Liver (tissue), 9 donors: ENCODE data around the gene TPK1. TPM values are rescaled to one million over a fixed set of nuclear protein-coding genes. Genes with fewer than 3 reads are reported as not detected.

ENCODE experiments used
- DNase-seq: peaks from one replicate; pipeline ENCODE4 v3.0.0-alpha.2; 2017; ENCODE audit warnings: low spot score
- H3K27ac ChIP-seq, 2 donors: one replicate each; pipeline ENCODE4 v1.7.0; 2013; ENCODE audit warnings: inconsistent platforms in 2 of 2, low read length in 2 of 2, control low read depth in 1 of 2, low read depth in 1 of 2, mild to moderate bottlenecking in 1 of 2
- H3K27me3 ChIP-seq, 4 donors: one replicate each; pipeline versions ENCODE4 v1.6.1 to v1.7.0; 2013; ENCODE audit warnings: low read length in 3 of 4, inconsistent platforms in 1 of 4, mild to moderate bottlenecking in 1 of 4, moderate library complexity in 1 of 4; ENCODE audit not compliant: control insufficient read depth in 4 of 4, insufficient read depth in 4 of 4
- H3K36me3 ChIP-seq, 4 donors: one replicate each; pipeline versions ENCODE4 v1.6.1 to v1.7.0; 2013; ENCODE audit warnings: low read length in 3 of 4, mild to moderate bottlenecking in 3 of 4, low read depth in 1 of 4, moderate library complexity in 1 of 4; ENCODE audit not compliant: control insufficient read depth in 4 of 4, insufficient read depth in 3 of 4
- H3K4me1 ChIP-seq, 4 donors: one replicate each; pipeline versions ENCODE4 v1.6.1 to v1.7.0; 2013; ENCODE audit warnings: low read length in 3 of 4, mild to moderate bottlenecking in 3 of 4, moderate library complexity in 1 of 4; ENCODE audit not compliant: control insufficient read depth in 4 of 4, insufficient read depth in 4 of 4
- H3K4me3 ChIP-seq, 3 donors: one replicate each; pipeline versions ENCODE4 v1.6.1 to v1.7.0; 2013; ENCODE audit warnings: low read length in 3 of 3, control low read depth in 1 of 3, low read depth in 1 of 3, mild to moderate bottlenecking in 1 of 3
- H3K9ac ChIP-seq, 2 donors: one replicate each; pipeline ENCODE4 v1.7.0; 2013; ENCODE audit warnings: low read length in 2 of 2, mild to moderate bottlenecking in 2 of 2, moderate library complexity in 2 of 2, control low read depth in 1 of 2, low read depth in 1 of 2
- H3K9me3 ChIP-seq, 4 donors: one replicate each; pipeline versions ENCODE4 v1.6.1 to v1.7.0; 2013; ENCODE audit warnings: low read length in 3 of 4; ENCODE audit not compliant: control insufficient read depth in 4 of 4
- EGR1 ChIP-seq, 2 donors: IDR thresholded peaks; 2 replicates each; pipeline ENCODE4 v1.6.1; 2016 to 2018; ENCODE audit warnings: antibody characterized with exemption in 2 of 2, low read depth in 2 of 2
- FOXA1 ChIP-seq: IDR thresholded peaks from 2 replicates; pipeline ENCODE4 v1.6.1; 2016; ENCODE audit warnings: antibody characterized with exemption
- FOXA2 ChIP-seq: IDR thresholded peaks from 2 replicates; pipeline ENCODE4 v1.6.1; 2016; ENCODE audit warnings: antibody characterized with exemption
- GABPA ChIP-seq, 2 donors: IDR thresholded peaks in 1 of 2; conservative IDR thresholded peaks in 1 of 2; 2 replicates each; pipeline ENCODE4 v1.6.1; 2016; ENCODE audit warnings: antibody characterized with exemption in 2 of 2, mild to moderate bottlenecking in 1 of 2, moderate library complexity in 1 of 2
- HNF4A ChIP-seq, 2 donors: conservative IDR thresholded peaks; 2 replicates each; pipeline ENCODE4 v1.6.1; 2016; ENCODE audit warnings: antibody characterized with exemption in 2 of 2, mild to moderate bottlenecking in 2 of 2
- HNF4G ChIP-seq: IDR thresholded peaks from 2 replicates; pipeline ENCODE4 v1.6.1; 2016; ENCODE audit warnings: antibody characterized with exemption
- JUND ChIP-seq, 2 donors: IDR thresholded peaks; 2 replicates each; pipeline ENCODE4 v1.6.1; 2016; ENCODE audit warnings: antibody characterized with exemption in 2 of 2
- NR2F2 ChIP-seq: IDR thresholded peaks from 2 replicates; pipeline ENCODE4 v1.6.1; 2016; ENCODE audit warnings: antibody characterized with exemption
- RAD21 ChIP-seq, 2 donors: IDR thresholded peaks; 2 replicates each; pipeline ENCODE4 v1.6.1; 2016; ENCODE audit warnings: antibody characterized with exemption in 2 of 2, mild to moderate bottlenecking in 2 of 2
- RXRA ChIP-seq, 2 donors: IDR thresholded peaks; 2 replicates each; pipeline ENCODE4 v1.6.1; 2017 to 2018; ENCODE audit warnings: antibody characterized with exemption in 2 of 2, mild to moderate bottlenecking in 1 of 2
- SP1 ChIP-seq: IDR thresholded peaks from 2 replicates; pipeline ENCODE4 v1.6.1; 2018; ENCODE audit warnings: antibody characterized with exemption, mild to moderate bottlenecking
- TAF1 ChIP-seq: conservative IDR thresholded peaks from 2 replicates; pipeline ENCODE4 v1.6.1; 2016; ENCODE audit warnings: antibody characterized with exemption, mild to moderate bottlenecking
- WGBS: extraction: QIAGEN DNeasy Blood & Tissue Kit; methylation state at CpG from one replicate; pipeline ENCODE4 v1.1.7; 2013; 5-methylcytosine and 5-hydroxymethylcytosine counted together
- polyA plus RNA-seq, 2 donors: library from polyadenylated mRNA; stranded (reverse) in 1 of 2; unstranded in 1 of 2; fragments of 200-250 nt in 1 of 2; fragments of >200 nt in 1 of 2; fragmentation: Nextera tagmentation in 1 of 2; extraction: Ambion mirVana in 1 of 2; gene quantifications; one replicate each; pipeline versions ENCODE4 v1.2.1 to v1.2.3, GENCODE V29; 2013 to 2015
- total RNA-seq, 2 donors: library from RNA; depleted of rRNA; stranded (reverse); fragments of >200 nt; gene quantifications; one replicate each; pipeline ENCODE4 v1.2.3, GENCODE V29; 2014
- TF ChIP-seq, protein P1 (sequence below): IDR thresholded peaks from 2 replicates; pipeline ENCODE4 v1.6.1; 2016; ENCODE audit warnings: antibody characterized with exemption
- TF ChIP-seq, protein P2 (sequence below): IDR thresholded peaks from 2 replicates; pipeline ENCODE4 v1.6.1; 2016; ENCODE audit warnings: antibody characterized with exemption
- TF ChIP-seq, protein P3 (sequence below): IDR thresholded peaks from 2 replicates; pipeline ENCODE4 v1.6.1; 2016; ENCODE audit warnings: antibody characterized with exemption
- TF ChIP-seq, protein P4 (sequence below): IDR thresholded peaks from 2 replicates; pipeline ENCODE4 v1.6.1; 2016; ENCODE audit warnings: antibody characterized with exemption, mild to moderate bottlenecking
- donor health status: healthy.
- donor health status: healthy.
- donor health status: healthy.
- donor health status: healthy.
- donor health status: healthy.

The TPK1 gene
- total and polyA plus RNA-seq, 4 donors, result 2.2 to 7.5 (median 3.3) TPM

DNA sequence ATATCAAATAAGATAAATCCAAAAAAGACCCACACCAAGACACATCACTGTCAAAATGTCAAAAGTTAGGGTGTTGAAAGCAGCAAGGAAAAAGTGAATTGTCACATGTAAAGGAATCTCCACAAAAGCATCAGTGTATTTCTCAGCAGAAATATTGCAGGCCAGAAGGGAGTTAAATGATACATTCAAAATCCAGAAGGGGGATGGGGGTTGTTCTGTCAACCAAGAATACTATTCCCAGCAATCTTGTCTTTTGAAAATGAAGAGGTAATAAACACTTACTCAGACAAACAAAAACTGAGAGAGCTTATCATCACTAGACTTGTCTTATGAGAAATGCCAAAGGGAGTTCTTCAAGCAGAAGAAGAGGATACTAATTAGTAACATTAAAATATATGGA lies 241.3 kb downstream of the TPK1 start:
- peak overlapping the region in 1 of 3 donors; percentile 23 for H3K4me3 ChIP-seq
- TF ChIP-seq JUND (IDR thresholded peaks at IDR 0.05) (no peak), HNF4A (conservative IDR thresholded peaks at IDR 0.05) (no peak), RXRA (IDR thresholded peaks at IDR 0.05) (no peak)
- TF ChIP-seq, protein P1, sequence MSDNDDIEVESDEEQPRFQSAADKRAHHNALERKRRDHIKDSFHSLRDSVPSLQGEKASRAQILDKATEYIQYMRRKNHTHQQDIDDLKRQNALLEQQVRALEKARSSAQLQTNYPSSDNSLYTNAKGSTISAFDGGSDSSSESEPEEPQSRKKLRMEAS, result no peak
- no peaks in the 10 kb centered on the region for H3K27me3 ChIP-seq
- H3K27ac ChIP-seq, result no peak overlapping the region
- H3K36me3 ChIP-seq, result no peaks in the 10 kb centered on the region
- H3K9ac ChIP-seq, result no peak overlapping the region
- H3K9me3 ChIP-seq, result peaks cover 0 to 11% (median 1%) of the 10 kb centered on the region in 4 donors
- H3K4me1 ChIP-seq, result no peaks in the 10 kb centered on the region
- no peak for DNase-seq

DNA sequence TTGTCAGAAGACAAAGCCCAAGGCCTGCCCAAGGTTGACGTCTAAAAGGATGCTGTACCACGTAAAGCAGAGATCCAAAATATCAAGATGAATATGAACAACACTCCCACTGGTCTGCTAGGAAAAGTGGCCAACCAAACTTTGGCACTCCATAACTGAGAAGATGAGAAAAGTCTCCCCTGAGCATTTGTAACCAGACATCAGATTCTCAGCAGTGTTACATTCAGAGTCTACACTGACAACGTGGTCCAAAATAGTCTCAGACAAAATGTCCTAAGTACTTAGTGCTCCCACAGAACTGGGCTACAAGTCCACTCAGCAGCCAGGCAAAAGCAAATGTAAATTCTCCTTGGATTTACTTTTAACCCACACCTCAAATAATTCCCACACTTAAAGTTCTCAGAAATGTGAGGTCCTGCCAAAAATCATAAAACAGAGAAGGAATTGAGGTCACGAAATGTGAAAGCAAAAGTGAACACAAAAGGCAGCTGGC lies 247.2 kb downstream of the TPK1 start:
- Histone ChIP-seq H3K4me3 (no peak overlapping the region), H3K9ac (no peak overlapping the region), H3K36me3 (no peaks in the 10 kb centered on the region), H3K27me3 (no peaks in the 10 kb centered on the region), H3K4me1 (no peaks in the 10 kb centered on the region), H3K27ac (no peak overlapping the region), H3K9me3 (no peaks in the 10 kb centered on the region)
- 78% methylated on average over 4 of the region's 4 CpGs for WGBS
- DNase-seq, result no peak
- no peak for TF ChIP-seq GABPA (IDR thresholded peaks at IDR 0.05 in 1 of 2, conservative IDR thresholded peaks at IDR 0.05 in 1 of 2)
- no peak for TF ChIP-seq HNF4A (conservative IDR thresholded peaks at IDR 0.05)
- TF ChIP-seq RAD21 (IDR thresholded peaks at IDR 0.05), result no peak
- TF ChIP-seq, protein P2, sequence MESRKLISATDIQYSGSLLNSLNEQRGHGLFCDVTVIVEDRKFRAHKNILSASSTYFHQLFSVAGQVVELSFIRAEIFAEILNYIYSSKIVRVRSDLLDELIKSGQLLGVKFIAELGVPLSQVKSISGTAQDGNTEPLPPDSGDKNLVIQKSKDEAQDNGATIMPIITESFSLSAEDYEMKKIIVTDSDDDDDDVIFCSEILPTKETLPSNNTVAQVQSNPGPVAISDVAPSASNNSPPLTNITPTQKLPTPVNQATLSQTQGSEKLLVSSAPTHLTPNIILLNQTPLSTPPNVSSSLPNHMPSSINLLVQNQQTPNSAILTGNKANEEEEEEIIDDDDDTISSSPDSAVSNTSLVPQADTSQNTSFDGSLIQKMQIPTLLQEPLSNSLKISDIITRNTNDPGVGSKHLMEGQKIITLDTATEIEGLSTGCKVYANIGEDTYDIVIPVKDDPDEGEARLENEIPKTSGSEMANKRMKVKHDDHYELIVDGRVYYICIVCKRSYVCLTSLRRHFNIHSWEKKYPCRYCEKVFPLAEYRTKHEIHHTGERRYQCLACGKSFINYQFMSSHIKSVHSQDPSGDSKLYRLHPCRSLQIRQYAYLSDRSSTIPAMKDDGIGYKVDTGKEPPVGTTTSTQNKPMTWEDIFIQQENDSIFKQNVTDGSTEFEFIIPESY, result no peak
- TF ChIP-seq, protein P3, sequence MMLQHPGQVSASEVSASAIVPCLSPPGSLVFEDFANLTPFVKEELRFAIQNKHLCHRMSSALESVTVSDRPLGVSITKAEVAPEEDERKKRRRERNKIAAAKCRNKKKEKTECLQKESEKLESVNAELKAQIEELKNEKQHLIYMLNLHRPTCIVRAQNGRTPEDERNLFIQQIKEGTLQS, result no peak
- TF ChIP-seq SP1, result no peak
- TF ChIP-seq FOXA2, result no peak
- TF ChIP-seq TAF1, result no peak
- TF ChIP-seq FOXA1, result no peak
- TF ChIP-seq EGR1 (IDR thresholded peaks at IDR 0.05; ENCODE audit: low read depth in 2 of 2), result no peak
- TF ChIP-seq JUND (IDR thresholded peaks at IDR 0.05), result no peak

DNA sequence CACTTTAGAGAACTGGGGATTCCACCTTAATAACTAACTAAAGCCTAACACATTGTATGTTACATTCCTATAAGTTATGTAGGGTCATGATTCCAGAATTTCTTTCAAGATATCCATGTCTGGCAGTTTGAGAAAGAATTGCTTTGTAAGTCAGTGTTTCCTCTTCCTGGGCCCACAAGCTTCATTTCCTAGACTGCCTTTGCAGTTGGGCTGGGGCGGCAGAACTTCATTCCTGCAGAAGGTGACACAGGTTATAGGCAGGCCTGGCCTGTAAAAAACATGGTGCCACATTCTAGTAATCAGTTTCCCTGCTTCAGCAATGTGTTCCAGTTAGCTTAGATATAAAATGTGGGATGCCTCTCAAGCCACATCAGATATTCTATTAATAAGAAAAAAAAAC lies 248.2 kb downstream of the TPK1 start:
- no peak for DNase-seq
- no peak overlapping the region for H3K27ac ChIP-seq
- H3K4me3 ChIP-seq, result no peak overlapping the region
- H3K27me3 ChIP-seq, result no peaks in the 10 kb centered on the region
- 83% methylated on average over 1 of the region's 1 CpG for WGBS
- no peaks in the 10 kb centered on the region for H3K36me3 ChIP-seq
- H3K9me3 ChIP-seq, result no peaks in the 10 kb centered on the region
- no peak overlapping the region for H3K9ac ChIP-seq
- no peaks in the 10 kb centered on the region for H3K4me1 ChIP-seq
- TF ChIP-seq FOXA1 (no peak), RXRA (IDR thresholded peaks at IDR 0.05) (no peak), TAF1 (no peak), RAD21 (IDR thresholded peaks at IDR 0.05) (no peak), GABPA (IDR thresholded peaks at IDR 0.05 in 1 of 2, conservative IDR thresholded peaks at IDR 0.05 in 1 of 2) (no peak), FOXA2 (no peak), EGR1 (IDR thresholded peaks at IDR 0.05; ENCODE audit: low read depth in 2 of 2) (no peak), NR2F2 (no peak), HNF4G (no peak), SP1 (no peak)
- TF ChIP-seq, protein P3, result no peak
- TF ChIP-seq, protein P1, result no peak
- TF ChIP-seq, protein P4, sequence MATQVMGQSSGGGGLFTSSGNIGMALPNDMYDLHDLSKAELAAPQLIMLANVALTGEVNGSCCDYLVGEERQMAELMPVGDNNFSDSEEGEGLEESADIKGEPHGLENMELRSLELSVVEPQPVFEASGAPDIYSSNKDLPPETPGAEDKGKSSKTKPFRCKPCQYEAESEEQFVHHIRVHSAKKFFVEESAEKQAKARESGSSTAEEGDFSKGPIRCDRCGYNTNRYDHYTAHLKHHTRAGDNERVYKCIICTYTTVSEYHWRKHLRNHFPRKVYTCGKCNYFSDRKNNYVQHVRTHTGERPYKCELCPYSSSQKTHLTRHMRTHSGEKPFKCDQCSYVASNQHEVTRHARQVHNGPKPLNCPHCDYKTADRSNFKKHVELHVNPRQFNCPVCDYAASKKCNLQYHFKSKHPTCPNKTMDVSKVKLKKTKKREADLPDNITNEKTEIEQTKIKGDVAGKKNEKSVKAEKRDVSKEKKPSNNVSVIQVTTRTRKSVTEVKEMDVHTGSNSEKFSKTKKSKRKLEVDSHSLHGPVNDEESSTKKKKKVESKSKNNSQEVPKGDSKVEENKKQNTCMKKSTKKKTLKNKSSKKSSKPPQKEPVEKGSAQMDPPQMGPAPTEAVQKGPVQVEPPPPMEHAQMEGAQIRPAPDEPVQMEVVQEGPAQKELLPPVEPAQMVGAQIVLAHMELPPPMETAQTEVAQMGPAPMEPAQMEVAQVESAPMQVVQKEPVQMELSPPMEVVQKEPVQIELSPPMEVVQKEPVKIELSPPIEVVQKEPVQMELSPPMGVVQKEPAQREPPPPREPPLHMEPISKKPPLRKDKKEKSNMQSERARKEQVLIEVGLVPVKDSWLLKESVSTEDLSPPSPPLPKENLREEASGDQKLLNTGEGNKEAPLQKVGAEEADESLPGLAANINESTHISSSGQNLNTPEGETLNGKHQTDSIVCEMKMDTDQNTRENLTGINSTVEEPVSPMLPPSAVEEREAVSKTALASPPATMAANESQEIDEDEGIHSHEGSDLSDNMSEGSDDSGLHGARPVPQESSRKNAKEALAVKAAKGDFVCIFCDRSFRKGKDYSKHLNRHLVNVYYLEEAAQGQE, result no peak
- TF ChIP-seq, protein P2, result no peak
